ENCODE data around the gene DNALI1.

Gene DNALI1

GRCh38 chr1:37595440-37596181 lies 38.9 kb downstream of the DNALI1 start, which contains the start of gene GNL2:
Gene GNL2, minus strand, starts transcription at chr1:37595937. Its CDS starts 115 bp downstream, at chr1:37595822.
- H3K4me1 ChIP-seq (ENCODE audit: control insufficient read depth in 1 of 2, insufficient read depth in 1 of 2, low read depth in 1 of 2, low read length in 1 of 2) = peaks cover 21 to 24% of the 10 kb centered on the region in 2 experiments
- H3K36me3 ChIP-seq = peaks cover 21% of the 10 kb centered on the region
- peak; percentile 31 for TF ChIP-seq CTCF (IDR thresholded peaks at IDR 0.05)
- H3K9me3 ChIP-seq = no peaks in the 10 kb centered on the region
- H3K4me3 ChIP-seq (ENCODE audit: low read depth in 1 of 2, low read length in 1 of 2) = peak within 1 kb of the TSS; percentile 84 to 98
- peak within 1 kb of the TSS; percentile 93 for H3K27ac ChIP-seq
- H3K27me3 ChIP-seq = peaks cover 11% of the 10 kb centered on the region

GRCh38 chr1:37596182-37596667 lies 39.5 kb downstream of the DNALI1 start:
- no peak for TF ChIP-seq CTCF (IDR thresholded peaks at IDR 0.05)
- Histone ChIP-seq H3K4me3 (ENCODE audit: low read depth in 1 of 2, low read length in 1 of 2) (peak overlapping the region; percentile 84 to 98), H3K27me3 (peaks cover 16% of the 10 kb centered on the region), H3K36me3 (peaks cover 15% of the 10 kb centered on the region), H3K27ac (peak overlapping the region; percentile 93), H3K4me1 (ENCODE audit: control insufficient read depth in 1 of 2, insufficient read depth in 1 of 2, low read depth in 1 of 2, low read length in 1 of 2) (peaks cover 21 to 24% of the 10 kb centered on the region in 2 experiments), H3K9me3 (no peaks in the 10 kb centered on the region)

- Histone ChIP-seq H3K27ac (no peak overlapping the region), H3K36me3 (no peaks in the 10 kb centered on the region), H3K9me3 (no peaks in the 10 kb centered on the region), H3K4me1 (ENCODE audit: control insufficient read depth in 1 of 2, insufficient read depth in 1 of 2, low read depth in 1 of 2, low read length in 1 of 2) (peaks cover 17 to 18% of the 10 kb centered on the region in 2 experiments), H3K4me3 (ENCODE audit: low read depth in 1 of 2, low read length in 1 of 2) (no peak overlapping the region), H3K27me3 (peaks cover 28% of the 10 kb centered on the region)
- TF ChIP-seq CTCF (IDR thresholded peaks at IDR 0.05) = no peak
Measured at GRCh38 chr1:37599940-37600339, 43.2 kb downstream of the DNALI1 start.

GRCh38 chr1:37601441-37601840 lies 44.7 kb downstream of the DNALI1 start:
- no peak overlapping the region for H3K4me3 ChIP-seq (ENCODE audit: low read depth in 1 of 2, low read length in 1 of 2)
- no peak overlapping the region for H3K27ac ChIP-seq
- no peak for TF ChIP-seq CTCF (IDR thresholded peaks at IDR 0.05)
- no peaks in the 10 kb centered on the region for H3K9me3 ChIP-seq
- no peaks in the 10 kb centered on the region for H3K36me3 ChIP-seq
- H3K27me3 ChIP-seq = peaks cover 28% of the 10 kb centered on the region
- H3K4me1 ChIP-seq (ENCODE audit: control insufficient read depth in 1 of 2, insufficient read depth in 1 of 2, low read depth in 1 of 2, low read length in 1 of 2) = peaks cover 10 to 12% of the 10 kb centered on the region in 2 experiments

GRCh38 chr1:37602750-37603694 lies 46.3 kb downstream of the DNALI1 start:
- Histone ChIP-seq H3K27ac (no peak overlapping the region), H3K9me3 (no peaks in the 10 kb centered on the region), H3K27me3 (peaks cover 29% of the 10 kb centered on the region), H3K4me1 (ENCODE audit: control insufficient read depth in 1 of 2, insufficient read depth in 1 of 2, low read depth in 1 of 2, low read length in 1 of 2) (peaks cover 16 to 20% of the 10 kb centered on the region in 2 experiments), H3K36me3 (no peaks in the 10 kb centered on the region), H3K4me3 (ENCODE audit: low read depth in 1 of 2, low read length in 1 of 2) (no peak overlapping the region)
- TF ChIP-seq CTCF (IDR thresholded peaks at IDR 0.05) = peak; percentile 67
